ENCODE data around the gene ATP6V0E1.
"Not testable (repeated sequence)": the region's sequence is repeated elsewhere in the genome, so short reads cannot be mapped to it uniquely, and the experiment has no call there.

The ATP6V0E1 gene

DNA sequence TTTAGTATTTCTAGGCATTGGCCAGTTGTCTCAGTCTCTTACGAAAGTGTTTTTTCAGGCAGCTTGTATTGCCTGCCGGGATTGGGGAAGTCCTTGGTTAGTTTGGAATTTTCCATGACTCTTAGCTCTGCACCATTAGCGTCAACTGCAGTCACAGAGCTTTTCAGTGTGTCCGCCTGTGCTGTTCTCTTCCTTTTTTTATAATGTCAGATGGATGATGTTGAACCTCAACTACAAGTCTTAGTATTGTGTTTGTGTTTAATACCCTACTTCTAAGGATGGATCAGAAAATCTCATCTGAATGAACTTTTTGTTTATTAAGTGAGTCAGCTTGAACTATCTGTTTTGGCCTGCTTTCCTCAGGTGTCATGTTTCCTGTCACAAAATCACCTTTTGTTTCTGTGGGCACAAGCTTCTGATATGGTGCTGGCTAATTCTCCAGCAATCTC is 33.1 kb downstream of the ATP6V0E1 start:
- H3K4me3 ChIP-seq (ENCODE audit: low read depth, low read length), result no peak overlapping the region
- DNase-seq (ENCODE audit: low read depth), result no peak
- TF ChIP-seq, protein P1, sequence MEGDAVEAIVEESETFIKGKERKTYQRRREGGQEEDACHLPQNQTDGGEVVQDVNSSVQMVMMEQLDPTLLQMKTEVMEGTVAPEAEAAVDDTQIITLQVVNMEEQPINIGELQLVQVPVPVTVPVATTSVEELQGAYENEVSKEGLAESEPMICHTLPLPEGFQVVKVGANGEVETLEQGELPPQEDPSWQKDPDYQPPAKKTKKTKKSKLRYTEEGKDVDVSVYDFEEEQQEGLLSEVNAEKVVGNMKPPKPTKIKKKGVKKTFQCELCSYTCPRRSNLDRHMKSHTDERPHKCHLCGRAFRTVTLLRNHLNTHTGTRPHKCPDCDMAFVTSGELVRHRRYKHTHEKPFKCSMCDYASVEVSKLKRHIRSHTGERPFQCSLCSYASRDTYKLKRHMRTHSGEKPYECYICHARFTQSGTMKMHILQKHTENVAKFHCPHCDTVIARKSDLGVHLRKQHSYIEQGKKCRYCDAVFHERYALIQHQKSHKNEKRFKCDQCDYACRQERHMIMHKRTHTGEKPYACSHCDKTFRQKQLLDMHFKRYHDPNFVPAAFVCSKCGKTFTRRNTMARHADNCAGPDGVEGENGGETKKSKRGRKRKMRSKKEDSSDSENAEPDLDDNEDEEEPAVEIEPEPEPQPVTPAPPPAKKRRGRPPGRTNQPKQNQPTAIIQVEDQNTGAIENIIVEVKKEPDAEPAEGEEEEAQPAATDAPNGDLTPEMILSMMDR (IDR thresholded peaks at IDR 0.05; ENCODE audit: insufficient read depth, low read depth, low read length, missing control alignments), result no peak

DNA sequence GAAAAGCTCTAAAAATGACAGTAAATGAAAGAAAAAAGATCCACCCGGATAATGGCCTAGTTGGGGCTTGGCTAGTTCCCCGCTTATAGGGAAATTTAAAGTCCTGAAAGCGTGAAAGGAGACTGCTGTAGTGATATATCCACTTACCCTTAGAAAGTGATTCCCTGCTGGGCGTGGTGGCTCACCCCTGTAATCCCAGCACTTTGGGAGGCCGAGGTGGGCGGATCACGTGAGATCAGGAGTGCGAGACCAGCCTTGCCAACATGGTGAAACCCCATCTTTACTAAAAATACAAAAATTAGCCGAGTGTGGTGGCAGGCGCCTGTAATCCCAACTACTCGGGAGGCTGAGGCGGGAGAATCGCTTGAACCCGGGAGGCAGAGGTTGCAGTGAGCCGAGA is 33.5 kb downstream of the ATP6V0E1 start:
- not testable (repeated sequence) for DNase-seq (ENCODE audit: low read depth); H3K4me3 ChIP-seq (ENCODE audit: low read depth, low read length)

DNA sequence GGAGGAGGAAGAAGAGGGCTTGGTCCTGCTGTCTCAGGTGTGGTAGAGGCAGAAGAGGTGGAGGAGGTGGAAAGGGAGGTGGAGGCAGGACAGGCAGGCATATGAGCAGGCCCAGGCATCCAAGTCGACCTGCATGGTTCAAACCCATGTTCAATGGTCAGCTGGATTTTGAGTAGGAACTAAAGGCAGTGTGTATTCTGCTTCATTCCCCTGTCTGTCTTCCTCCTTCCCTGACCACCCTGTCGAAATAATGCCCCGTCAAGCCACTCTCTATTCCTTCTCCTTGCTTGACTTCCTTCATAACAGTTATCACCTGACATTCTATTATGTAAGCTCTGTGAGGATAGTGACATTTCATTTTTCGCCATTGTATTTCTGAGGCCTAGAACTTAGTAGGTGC is 34.8 kb downstream of the ATP6V0E1 start:
- TF ChIP-seq, protein P1 (IDR thresholded peaks at IDR 0.05; ENCODE audit: insufficient read depth, low read depth, low read length, missing control alignments), result no peak
- DNase-seq (ENCODE audit: low read depth), result no peak
- no peak overlapping the region for H3K4me3 ChIP-seq (ENCODE audit: low read depth, low read length)

DNA sequence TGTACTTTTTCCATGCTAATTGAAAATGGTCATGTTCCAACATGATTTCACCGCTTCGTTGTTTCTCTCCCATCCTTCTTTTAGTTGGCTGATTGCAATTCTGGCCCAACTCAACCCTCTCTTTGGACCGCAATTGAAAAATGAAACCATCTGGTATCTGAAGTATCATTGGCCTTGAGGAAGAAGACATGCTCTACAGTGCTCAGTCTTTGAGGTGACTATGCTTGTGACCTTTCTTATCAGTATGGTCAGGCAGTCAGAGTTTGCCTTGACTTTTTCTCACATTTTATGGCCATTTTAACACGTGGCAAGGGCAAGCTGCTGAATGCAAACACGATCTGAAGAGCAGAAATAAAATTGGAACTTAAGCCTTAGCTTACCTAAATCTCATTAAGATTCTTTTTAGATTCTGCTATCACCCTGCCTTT is 36.6 kb downstream of the ATP6V0E1 start:
- TF ChIP-seq, protein P1 (IDR thresholded peaks at IDR 0.05; ENCODE audit: insufficient read depth, low read depth, low read length, missing control alignments), result no peak
- no peak for DNase-seq (ENCODE audit: low read depth)
- no peak overlapping the region for H3K4me3 ChIP-seq (ENCODE audit: low read depth, low read length)

DNA sequence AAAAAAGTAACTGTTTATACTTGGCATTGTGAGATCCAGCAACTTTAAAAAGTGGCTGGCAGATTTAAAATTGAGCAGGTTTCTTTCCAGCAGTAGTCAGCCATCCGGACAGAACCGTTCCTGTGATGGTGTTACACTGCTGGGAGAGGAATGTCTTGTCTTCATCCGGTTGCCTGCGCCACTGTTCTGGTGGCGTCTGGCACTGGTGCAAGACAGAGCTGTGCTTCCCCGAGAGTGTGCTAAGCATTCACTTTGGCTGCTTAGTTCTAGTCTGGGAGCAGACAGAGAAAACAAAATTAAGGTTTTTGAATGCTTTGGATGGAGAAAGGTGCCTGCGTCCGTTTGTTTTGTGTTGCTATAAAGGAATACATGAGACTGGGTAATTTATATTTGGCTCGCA is 37.1 kb downstream of the ATP6V0E1 start:
- no peak overlapping the region for H3K4me3 ChIP-seq (ENCODE audit: low read depth, low read length)
- TF ChIP-seq, protein P1 (IDR thresholded peaks at IDR 0.05; ENCODE audit: insufficient read depth, low read depth, low read length, missing control alignments), result no peak
- DNase-seq (ENCODE audit: low read depth), result no peak

DNA sequence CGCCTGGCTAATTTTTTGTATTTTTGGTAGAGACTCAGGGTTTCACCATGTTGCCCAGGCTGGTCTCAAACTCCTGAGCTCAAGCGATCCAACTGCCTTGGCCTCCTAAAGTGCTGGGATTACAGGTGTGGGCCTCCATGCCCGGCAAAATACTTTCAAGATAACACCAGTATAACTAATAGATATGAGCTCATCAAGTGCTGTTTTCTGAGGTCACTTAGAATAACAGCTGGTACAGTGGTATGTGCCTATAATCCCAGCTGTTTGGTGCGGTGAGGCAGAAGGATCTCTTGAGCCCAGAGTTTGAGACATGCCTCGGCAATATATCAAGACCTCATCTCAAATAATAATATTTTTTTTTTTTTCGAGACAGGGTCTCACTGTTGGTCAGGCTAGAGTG is 42.1 kb downstream of the ATP6V0E1 start:
- TF ChIP-seq, protein P1 (IDR thresholded peaks at IDR 0.05; ENCODE audit: insufficient read depth, low read depth, low read length, missing control alignments), result no peak
- no peak overlapping the region for H3K4me3 ChIP-seq (ENCODE audit: low read depth, low read length)
- no peak for DNase-seq (ENCODE audit: low read depth)

DNA sequence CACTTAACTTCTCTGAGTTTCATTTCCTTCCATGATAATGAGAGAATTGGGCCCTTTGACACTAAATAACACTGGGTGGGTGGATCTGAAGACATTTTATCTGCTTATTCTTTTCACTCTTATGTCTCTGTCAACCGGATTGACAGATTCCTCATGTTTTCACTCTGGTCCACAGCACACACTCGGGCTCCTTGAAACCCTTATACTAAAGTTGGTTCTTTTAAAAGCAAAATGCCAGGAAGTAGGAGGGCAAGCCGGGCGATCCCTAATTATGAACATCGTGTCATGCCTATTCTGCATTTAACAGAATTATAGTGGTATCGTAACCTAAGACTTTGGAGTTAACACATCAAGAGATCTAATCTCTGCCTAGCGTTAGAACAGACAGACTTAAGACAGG is 44.3 kb downstream of the ATP6V0E1 start:
- no peak overlapping the region for H3K4me3 ChIP-seq (ENCODE audit: low read depth, low read length)
- TF ChIP-seq, protein P1 (IDR thresholded peaks at IDR 0.05; ENCODE audit: insufficient read depth, low read depth, low read length, missing control alignments), result no peak
- no peak for DNase-seq (ENCODE audit: low read depth)

All from GM12865 (cell line).